Stimulated activated CD8-positive, alpha-beta memory T cell treated with anti-CD3 and anti-CD28 coated beads, Interleukin-4, amount 100 ng/mL, for 4 hours (primary cell): Measurements from ENCODE around the gene TBL2.
"Not testable (repeated sequence)": the region's sequence is repeated elsewhere in the genome, so short reads cannot be mapped to it uniquely, and the experiment has no call there.

Experiments
- DNase-seq, 2 donors: peaks; one replicate each; pipeline ENCODE4 v3.0.0-alpha.2; 2020; ENCODE audit warnings: low read depth in 2 of 2, low spot score in 1 of 2

The TBL2 gene

GRCh38 chr7:73570977-73571376, 7.4 kb downstream of the TBL2 start:
- no peak for DNase-seq

GRCh38 chr7:73570521-73570920, 7.9 kb downstream of the TBL2 start:
- no peak for DNase-seq

GRCh38 chr7:73569042-73569608, 9.3 kb downstream of the TBL2 start:
- no peak for DNase-seq

- no peak for DNase-seq
Observed at GRCh38 chr7:73567846-73568685, 10.3 kb downstream of the TBL2 start.

GRCh38 chr7:73567140-73567539, 11.2 kb downstream of the TBL2 start:
- no peak for DNase-seq

GRCh38 chr7:73566431-73566830, 11.9 kb downstream of the TBL2 start:
- DNase-seq = not testable (repeated sequence)

- no peak for DNase-seq
Observed at GRCh38 chr7:73565675-73566340, 12.6 kb downstream of the TBL2 start.

- DNase-seq = no peak
Observed at GRCh38 chr7:73560109-73560835, 18.1 kb downstream of the TBL2 start.

GRCh38 chr7:73557397-73558257, 20.8 kb downstream of the TBL2 start, which contains the start of gene BCL7B:
TSS of gene BCL7B (minus strand) at chr7:73557690. CDS start at chr7:73557578, 112 bp downstream.
- peak; percentile 30 to 56 for DNase-seq

GRCh38 chr7:73557108-73557396, 21.3 kb downstream of the TBL2 start:
- DNase-seq = peak; percentile 61 to 83

GRCh38 chr7:73556208-73557107, 21.9 kb downstream of the TBL2 start:
- DNase-seq = no peak

GRCh38 chr7:73555411-73555982, 22.9 kb downstream of the TBL2 start:
- no peak for DNase-seq

- DNase-seq = not testable (repeated sequence)
Observed at GRCh38 chr7:73550093-73550492, 28.3 kb downstream of the TBL2 start.

- DNase-seq = no peak
Observed at GRCh38 chr7:73549176-73549575, 29.2 kb downstream of the TBL2 start.

GRCh38 chr7:73547841-73548240, 30.5 kb downstream of the TBL2 start:
- DNase-seq = no peak

- DNase-seq = no peak
Observed at GRCh38 chr7:73544678-73545077, 33.7 kb downstream of the TBL2 start.

- DNase-seq = no peak
Observed at GRCh38 chr7:73541722-73542121, 36.7 kb downstream of the TBL2 start.

GRCh38 chr7:73539709-73540108, 38.7 kb downstream of the TBL2 start:
- no peak for DNase-seq

- not testable (repeated sequence) for DNase-seq
Observed at GRCh38 chr7:73538510-73538909, 39.9 kb downstream of the TBL2 start.
